ENCODE results near the gene ANGPTL8. TPM values are rescaled to one million over a fixed set of nuclear protein-coding genes. Genes with fewer than 3 reads are reported as not detected.
A peak's percentile ranks its signal among the peaks of the same experiment; 100 is the strongest.

ANGPTL8 gene
- total and polyA plus RNA-seq, 12 donors, result 0.33 to 10.0 (median 0.91) TPM; not detected in 4

DNA sequence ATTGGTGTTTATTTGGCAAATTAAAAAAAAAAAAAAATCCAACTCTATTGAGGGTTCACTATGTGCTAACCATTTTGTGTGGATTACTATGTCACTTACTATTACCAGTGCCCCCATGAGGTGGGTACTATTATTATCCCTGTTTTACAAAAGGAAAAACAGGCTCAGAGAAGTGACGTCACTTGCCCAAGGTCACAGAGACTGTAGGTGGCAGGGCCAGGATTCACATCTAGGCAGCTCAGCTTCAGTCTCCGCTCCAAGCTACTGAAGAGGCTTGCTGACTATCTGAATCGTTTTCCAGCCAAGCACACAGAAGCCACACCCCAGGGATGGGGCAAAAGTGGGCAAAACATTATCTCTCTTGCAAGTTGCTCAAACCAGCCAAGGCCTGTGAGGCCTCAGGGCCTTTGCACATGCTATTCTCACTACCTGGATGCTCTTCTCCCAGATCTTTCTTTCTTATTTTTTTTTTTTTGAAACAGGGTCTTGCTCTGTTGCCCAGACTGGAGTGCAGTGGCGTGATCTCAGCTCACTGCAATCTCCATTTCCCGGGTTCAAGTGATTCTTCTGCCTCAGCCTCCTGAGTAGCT lies 4.8 kb upstream of the ANGPTL8 start:
- TF ChIP-seq POLR2A (IDR thresholded peaks at IDR 0.05), result peak in 1 of 2 donors; percentile 22
- TF ChIP-seq, protein P1, sequence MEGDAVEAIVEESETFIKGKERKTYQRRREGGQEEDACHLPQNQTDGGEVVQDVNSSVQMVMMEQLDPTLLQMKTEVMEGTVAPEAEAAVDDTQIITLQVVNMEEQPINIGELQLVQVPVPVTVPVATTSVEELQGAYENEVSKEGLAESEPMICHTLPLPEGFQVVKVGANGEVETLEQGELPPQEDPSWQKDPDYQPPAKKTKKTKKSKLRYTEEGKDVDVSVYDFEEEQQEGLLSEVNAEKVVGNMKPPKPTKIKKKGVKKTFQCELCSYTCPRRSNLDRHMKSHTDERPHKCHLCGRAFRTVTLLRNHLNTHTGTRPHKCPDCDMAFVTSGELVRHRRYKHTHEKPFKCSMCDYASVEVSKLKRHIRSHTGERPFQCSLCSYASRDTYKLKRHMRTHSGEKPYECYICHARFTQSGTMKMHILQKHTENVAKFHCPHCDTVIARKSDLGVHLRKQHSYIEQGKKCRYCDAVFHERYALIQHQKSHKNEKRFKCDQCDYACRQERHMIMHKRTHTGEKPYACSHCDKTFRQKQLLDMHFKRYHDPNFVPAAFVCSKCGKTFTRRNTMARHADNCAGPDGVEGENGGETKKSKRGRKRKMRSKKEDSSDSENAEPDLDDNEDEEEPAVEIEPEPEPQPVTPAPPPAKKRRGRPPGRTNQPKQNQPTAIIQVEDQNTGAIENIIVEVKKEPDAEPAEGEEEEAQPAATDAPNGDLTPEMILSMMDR (IDR thresholded peaks at IDR 0.05), result peak in 3 of 6 experiments; percentile 2 to 17 (median 6)
- WGBS, 4 donors, result 58 to 73% (median 65%) methylated on average over 5 of the region's 5 CpGs
- intact Hi-C loops (cut with DNase I), result no loop called here
- H3K4me3 ChIP-seq, result no peak overlapping the region
- DNase-seq, result peak; percentile 62 to 88 (median 81)
- H3K4me1 ChIP-seq (replicated peaks in 1 of 2), result no peaks in the 10 kb centered on the region
- H3K27ac ChIP-seq, result peak overlapping the region in 3 of 5 donors; percentile 46 to 67 (median 64)
- no peaks in the 10 kb centered on the region for H3K9me3 ChIP-seq (replicated peaks in 1 of 3)
- peaks cover 0 to 6% of the 10 kb centered on the region in 2 donors for H3K36me3 ChIP-seq (replicated peaks in 1 of 2)
- H3K27me3 ChIP-seq, result no peaks in the 10 kb centered on the region

DNA sequence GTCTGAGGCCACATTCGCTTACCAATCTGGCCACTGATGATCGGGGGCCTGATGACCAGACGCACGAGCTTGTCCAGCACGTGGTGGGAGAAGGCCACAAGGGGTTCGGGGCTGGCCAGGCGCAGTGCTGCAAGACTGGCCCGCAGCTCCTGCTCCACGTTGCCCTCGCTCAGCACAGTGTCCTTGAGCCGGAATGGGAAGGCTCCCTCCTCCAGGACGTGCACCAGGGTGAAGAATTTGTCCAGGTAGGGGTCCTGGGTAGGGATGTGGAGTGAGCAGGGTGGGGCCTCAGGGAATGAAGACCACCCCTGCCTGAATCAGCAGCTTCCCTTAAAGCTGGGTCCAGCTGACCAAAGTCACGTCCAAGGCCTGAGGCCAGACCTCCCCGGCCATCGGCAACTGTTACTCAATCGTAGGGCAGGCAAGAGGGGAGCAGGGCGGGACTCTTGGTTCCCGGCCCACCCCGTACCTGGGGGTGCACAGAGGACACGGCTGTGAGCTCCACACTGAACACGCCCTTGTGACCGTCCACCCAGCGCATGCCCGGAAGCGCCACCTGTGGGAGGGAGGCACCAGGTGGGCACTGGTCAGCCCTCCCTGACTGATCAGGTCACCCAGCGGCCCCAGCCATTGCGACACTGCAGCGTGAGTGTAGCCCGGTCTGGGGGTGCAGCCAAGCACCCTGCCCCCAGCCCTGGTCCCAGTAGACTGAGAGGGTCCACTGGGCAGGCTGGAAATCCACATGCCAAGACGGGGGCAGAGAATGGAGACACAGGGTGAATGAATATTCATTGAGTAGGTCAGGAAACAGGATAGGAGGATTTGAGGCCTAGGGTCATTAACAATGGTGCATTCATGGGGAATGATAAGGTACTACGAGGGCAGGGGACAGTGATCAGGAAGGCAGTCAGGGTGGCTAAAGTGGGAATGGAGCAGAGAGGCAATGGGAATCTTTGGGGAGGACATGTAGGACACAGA lies 2.8 kb upstream of the ANGPTL8 start:
- DNase-seq, result no peak
- Histone ChIP-seq H3K27me3 (no peaks in the 10 kb centered on the region), H3K27ac (peak overlapping the region in 2 of 5 donors; percentile 29 to 64), H3K9me3 (replicated peaks in 1 of 3) (no peaks in the 10 kb centered on the region), H3K4me3 (no peak overlapping the region), H3K36me3 (replicated peaks in 1 of 2) (peaks cover 0 to 6% of the 10 kb centered on the region in 2 donors), H3K4me1 (replicated peaks in 1 of 2) (no peaks in the 10 kb centered on the region)
- TF ChIP-seq, protein P1 (IDR thresholded peaks at IDR 0.05), result no peak
- no peak for TF ChIP-seq POLR2A (IDR thresholded peaks at IDR 0.05)
- intact Hi-C loops (cut with DNase I), result no loop called here
- 84 to 91% (median 91%) methylated on average over 20 to 31 of the region's 31 CpGs for WGBS, 4 donors

DNA sequence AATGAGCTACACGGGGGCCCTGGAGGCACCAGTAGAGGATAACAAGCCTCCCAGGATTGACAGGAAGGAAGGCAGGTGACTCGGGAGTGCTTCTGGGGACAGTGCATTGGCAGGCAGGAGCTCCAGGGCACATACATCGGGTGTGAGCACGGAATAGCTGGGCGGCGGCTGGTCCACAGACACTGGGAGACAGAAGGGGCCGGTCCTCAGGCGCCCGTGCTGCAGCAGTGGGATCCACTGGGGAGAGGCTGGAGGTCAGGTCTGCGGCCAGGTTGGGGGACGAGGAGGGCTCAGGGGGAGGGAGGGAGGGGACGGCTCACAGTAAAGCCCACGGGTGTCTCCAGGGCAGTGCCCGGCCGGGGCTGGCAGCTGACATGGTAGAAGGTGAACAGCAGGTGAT lies 2.1 kb upstream of the ANGPTL8 start:
- H3K4me1 ChIP-seq (replicated peaks in 1 of 2), result no peaks in the 10 kb centered on the region
- WGBS, 4 donors, result 89 to 95% (median 91%) methylated on average over 12 to 15 of the region's 15 CpGs
- peaks cover 0 to 6% of the 10 kb centered on the region in 2 donors for H3K36me3 ChIP-seq (replicated peaks in 1 of 2)
- no peaks in the 10 kb centered on the region for H3K9me3 ChIP-seq (replicated peaks in 1 of 3)
- TF ChIP-seq POLR2A (IDR thresholded peaks at IDR 0.05), result no peak
- TF ChIP-seq, protein P1 (IDR thresholded peaks at IDR 0.05), result no peak
- DNase-seq, result no peak
- no peak overlapping the region for H3K27ac ChIP-seq
- no peaks in the 10 kb centered on the region for H3K27me3 ChIP-seq
- intact Hi-C loops (cut with DNase I), result no loop called here
- H3K4me3 ChIP-seq, result no peak overlapping the region

DNA sequence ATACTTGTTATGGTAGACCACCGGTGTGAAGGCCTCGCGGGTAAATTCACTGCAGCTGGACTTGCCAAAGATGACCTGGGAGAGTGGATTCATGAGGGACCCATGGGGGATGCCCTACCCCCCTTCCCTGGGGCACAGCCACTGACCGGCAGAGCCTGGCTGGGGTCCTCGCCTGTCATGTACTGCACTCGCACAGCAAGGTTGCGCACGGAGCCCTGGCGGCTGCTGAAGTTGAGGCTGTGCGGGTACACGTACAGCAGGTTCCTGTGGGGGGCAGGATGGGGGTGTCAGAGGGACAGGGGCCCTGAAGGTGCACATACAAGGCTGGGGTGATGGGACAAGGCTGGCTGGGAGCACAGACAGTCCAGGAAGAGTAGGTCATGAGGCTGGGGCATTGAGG lies 1.4 kb upstream of the ANGPTL8 start:
- Histone ChIP-seq H3K4me1 (replicated peaks in 1 of 2) (no peaks in the 10 kb centered on the region), H3K36me3 (replicated peaks in 1 of 2) (peaks cover 0 to 5% of the 10 kb centered on the region in 2 donors), H3K9me3 (replicated peaks in 1 of 3) (no peaks in the 10 kb centered on the region), H3K4me3 (no peak overlapping the region), H3K27me3 (no peaks in the 10 kb centered on the region), H3K27ac (no peak overlapping the region)
- TF ChIP-seq, protein P1 (IDR thresholded peaks at IDR 0.05), result no peak
- TF ChIP-seq POLR2A (IDR thresholded peaks at IDR 0.05), result no peak
- DNase-seq, result no peak
- intact Hi-C loops (cut with DNase I), result no loop called here
- 87 to 93% (median 92%) methylated on average over 11 of the region's 11 CpGs for WGBS, 4 donors

Measured in adrenal gland (tissue), 12 donors.